ENCODE results near the gene DRD2.

DRD2 gene

GRCh38 chr11:113446112-113446511 lies 29.1 kb downstream of the DRD2 start:
- no peak for DNase-seq (ENCODE audit: low read depth in 2 of 2, low spot score in 1 of 2)

GRCh38 chr11:113444502-113445123 lies 30.6 kb downstream of the DRD2 start:
- no peak for DNase-seq (ENCODE audit: low read depth in 2 of 2, low spot score in 1 of 2)

- no peak for DNase-seq (ENCODE audit: low read depth in 2 of 2, low spot score in 1 of 2)
These were observed 34.4 kb downstream of the DRD2 start for GRCh38 chr11:113440816-113441215.

- DNase-seq (ENCODE audit: low read depth in 2 of 2, low spot score in 1 of 2), result no peak
These were observed 38.4 kb downstream of the DRD2 start for GRCh38 chr11:113436672-113437252.

DNA sequence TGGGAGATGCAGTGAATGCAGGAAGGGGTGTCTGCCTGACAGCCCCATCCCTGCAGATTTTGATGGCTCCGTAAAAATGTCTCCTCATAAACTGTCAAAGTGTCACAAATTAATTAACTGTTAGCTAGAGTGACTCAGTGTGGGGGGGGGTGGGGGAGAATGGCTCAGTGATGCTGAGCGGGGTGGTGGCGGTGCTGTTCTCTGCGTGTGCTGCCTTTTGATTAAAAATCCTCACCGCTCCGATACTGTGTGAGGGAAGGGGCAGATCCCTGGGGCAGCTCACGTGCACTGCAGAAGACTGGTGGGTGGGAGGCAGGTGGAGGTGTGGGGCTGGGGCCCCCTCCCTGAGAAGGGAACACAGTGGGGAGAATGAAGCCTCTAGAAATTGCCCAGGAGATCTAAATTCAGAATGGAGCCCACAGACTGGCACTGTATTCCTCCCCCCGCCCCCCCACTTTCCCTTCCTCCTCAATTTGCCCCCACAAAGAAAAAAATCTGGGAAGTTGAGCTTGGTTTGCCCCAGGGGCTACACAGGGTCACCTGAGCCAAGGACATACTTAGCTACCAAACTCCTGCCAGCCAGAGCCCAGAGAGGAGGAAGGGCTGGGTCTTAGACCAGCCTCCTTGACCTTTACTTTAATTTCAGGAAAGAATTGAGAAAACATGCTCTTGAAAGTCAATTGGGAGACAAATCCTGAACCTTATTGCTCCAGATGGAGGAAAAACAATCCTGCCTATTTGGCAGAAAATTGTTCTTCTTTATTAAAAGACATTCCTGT lies 39.8 kb downstream of the DRD2 start:
- no peak for DNase-seq (ENCODE audit: low read depth in 2 of 2, low spot score in 1 of 2)

- DNase-seq (ENCODE audit: low read depth in 2 of 2, low spot score in 1 of 2), result no peak
These were observed 43.5 kb downstream of the DRD2 start for GRCh38 chr11:113431746-113432145.

- DNase-seq (ENCODE audit: low read depth in 2 of 2, low spot score in 1 of 2), result no peak
These were observed 48.5 kb downstream of the DRD2 start for GRCh38 chr11:113426686-113427085.

DNA sequence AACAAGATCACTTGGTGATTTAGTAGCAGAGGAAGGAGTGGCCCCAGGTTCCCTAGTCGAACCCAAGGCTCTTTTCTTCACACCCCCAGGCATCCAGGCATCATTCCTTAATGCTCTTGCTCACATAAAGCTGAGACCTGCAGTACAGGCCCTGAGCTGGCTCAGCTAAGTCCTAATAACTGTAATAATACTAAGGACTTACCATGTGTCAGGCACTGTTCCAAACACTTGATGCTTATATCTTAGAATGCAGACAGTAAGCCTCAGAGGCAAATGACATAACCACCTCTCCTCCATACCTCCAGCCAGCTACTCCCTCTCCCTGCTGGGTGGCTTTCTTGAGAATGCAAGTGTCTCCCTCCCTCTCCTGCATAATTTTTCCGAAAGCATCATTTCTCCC lies 54.4 kb downstream of the DRD2 start:
- DNase-seq (ENCODE audit: low read depth in 2 of 2, low spot score in 1 of 2), result no peak

- no peak for DNase-seq (ENCODE audit: low read depth in 2 of 2, low spot score in 1 of 2)
These were observed 55.7 kb downstream of the DRD2 start for GRCh38 chr11:113419454-113420003.

GRCh38 chr11:113417428-113417827 lies 57.8 kb downstream of the DRD2 start:
- no peak for DNase-seq (ENCODE audit: low read depth in 2 of 2, low spot score in 1 of 2)

GRCh38 chr11:113415343-113415742 lies 59.9 kb downstream of the DRD2 start:
- DNase-seq (ENCODE audit: low read depth in 2 of 2, low spot score in 1 of 2), result no peak

- no peak for DNase-seq (ENCODE audit: low read depth in 2 of 2, low spot score in 1 of 2)
These were observed 62.5 kb downstream of the DRD2 start for GRCh38 chr11:113412675-113413074.

- no peak for DNase-seq (ENCODE audit: low read depth in 2 of 2, low spot score in 1 of 2)
These were observed 63.7 kb downstream of the DRD2 start for GRCh38 chr11:113411536-113411935.

- DNase-seq (ENCODE audit: low read depth in 2 of 2, low spot score in 1 of 2), result no peak
These were observed 64.6 kb downstream of the DRD2 start for GRCh38 chr11:113410414-113411135.

DNA sequence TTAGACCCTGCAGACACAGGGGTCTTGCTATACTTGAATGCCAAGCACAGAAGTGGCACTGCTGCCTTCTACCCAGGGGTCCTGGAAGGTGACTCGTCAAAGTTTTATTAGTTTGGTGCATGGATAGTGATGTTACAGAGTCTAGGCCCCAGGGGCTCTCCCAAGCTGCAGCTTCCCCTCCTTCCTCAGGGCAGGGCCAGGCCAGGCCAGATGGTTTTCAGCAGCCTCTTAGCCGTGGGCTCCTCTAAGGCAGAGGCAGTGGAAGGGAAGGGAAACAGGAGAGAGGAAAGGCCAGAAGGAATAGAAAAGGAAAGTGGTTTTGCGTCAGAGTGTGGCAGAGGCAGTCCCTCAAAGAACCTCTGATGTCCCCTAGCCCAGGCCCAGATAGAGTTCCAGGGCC lies 65.7 kb downstream of the DRD2 start:
- no peak for DNase-seq (ENCODE audit: low read depth in 2 of 2, low spot score in 1 of 2)

DNA sequence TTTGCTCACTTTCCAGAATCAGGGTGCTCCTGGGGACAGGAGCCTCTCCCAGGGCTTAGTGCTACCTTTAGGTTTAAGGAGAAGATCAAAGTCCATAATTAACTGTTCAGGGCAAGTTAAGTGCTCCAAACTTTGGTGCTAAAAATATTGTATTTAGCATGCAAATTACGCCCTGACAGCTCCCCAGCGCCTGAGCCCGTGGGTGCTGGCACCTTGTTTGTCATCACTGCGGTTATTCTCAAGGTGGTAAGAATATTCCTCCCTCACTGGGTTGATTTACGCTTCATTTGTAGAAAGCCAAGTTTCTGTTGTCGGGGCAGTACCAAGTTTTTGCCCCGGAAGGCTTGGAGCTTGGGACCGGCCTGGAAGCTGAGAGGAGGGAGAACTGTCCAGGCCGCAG lies 66.3 kb downstream of the DRD2 start:
- no peak for DNase-seq (ENCODE audit: low read depth in 2 of 2, low spot score in 1 of 2)

DNA sequence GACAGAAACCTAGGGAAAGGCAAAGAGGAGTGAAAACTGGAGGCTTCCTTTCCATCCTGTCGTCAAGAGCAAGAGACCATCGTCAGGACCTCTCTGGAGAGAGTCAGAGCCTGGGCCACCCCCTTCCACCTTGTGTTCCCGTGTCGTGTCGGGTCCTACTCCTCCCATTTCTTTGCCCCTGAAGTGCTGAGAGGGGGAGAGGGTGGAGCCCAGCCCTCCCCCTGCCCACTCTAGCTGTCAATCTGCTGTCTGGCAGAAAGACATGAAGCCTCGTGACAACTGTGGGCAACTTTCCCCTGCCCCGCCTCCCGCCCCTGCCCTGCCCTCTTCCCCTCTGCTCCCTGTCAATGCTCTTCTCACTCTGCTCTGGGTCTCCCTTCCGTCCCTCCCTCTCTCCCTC lies 67.0 kb downstream of the DRD2 start:
- DNase-seq (ENCODE audit: low read depth in 2 of 2, low spot score in 1 of 2), result no peak

DNA sequence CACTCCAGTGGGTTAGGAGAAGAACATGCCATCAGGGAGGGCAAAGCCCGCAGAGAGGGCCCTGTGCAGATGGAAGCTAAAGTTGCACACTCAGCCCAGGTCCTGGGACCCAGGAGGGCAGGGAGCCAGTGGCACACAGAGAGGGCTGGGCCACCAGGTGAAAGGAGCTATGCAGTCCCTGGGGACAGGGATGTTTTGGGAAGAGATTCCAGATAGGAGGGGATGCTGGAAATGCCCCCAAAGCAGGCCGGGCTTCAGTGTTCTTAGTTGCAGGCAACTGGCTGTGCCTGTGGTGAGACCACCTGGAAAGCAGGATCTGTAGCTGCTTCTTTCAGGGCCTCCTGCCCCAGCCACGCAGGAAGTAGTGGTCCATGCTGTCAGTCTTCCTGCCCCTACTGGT lies 68.0 kb downstream of the DRD2 start:
- DNase-seq (ENCODE audit: low read depth in 2 of 2, low spot score in 1 of 2), result no peak

DNA sequence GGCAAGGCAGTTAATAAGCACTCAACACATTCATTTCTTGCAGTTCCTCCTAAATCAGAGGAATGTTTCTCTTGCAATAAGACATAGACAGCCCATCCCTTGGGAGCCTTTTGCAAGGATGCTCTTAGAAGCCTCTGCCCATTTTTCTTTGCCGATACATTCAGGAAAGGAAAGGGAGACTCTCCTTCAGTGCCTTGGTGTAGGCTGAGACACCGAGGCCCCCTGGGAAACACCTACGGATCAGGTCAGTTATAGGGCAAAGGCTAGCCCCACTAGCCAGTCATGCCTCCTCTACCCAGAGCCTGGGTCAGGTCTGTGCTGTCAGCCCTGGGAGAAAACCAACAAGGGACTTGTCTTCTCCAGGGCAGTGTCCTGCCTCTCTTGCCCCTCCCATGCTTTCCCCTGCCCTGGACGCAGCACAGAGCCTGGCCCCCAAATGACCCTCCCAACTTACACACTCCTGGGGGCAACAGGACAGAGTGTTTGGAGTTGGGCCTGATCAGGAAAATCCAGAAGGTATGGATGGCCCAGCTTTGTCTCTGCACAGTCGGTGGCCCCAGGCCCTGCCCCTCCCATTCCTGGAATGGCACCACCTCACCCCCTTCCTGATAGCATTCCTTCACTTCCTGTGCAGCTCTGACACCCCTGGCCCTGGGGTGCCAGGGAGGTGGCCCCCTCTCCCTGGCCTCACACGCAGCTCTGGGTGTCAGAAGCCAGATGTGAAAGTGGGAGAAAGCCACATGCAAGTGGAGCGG lies 69.3 kb downstream of the DRD2 start:
- no peak for DNase-seq (ENCODE audit: low read depth in 2 of 2, low spot score in 1 of 2)

- no peak for DNase-seq (ENCODE audit: low read depth in 2 of 2, low spot score in 1 of 2)
These were observed 70.3 kb downstream of the DRD2 start for GRCh38 chr11:113404859-113405430.

DNA sequence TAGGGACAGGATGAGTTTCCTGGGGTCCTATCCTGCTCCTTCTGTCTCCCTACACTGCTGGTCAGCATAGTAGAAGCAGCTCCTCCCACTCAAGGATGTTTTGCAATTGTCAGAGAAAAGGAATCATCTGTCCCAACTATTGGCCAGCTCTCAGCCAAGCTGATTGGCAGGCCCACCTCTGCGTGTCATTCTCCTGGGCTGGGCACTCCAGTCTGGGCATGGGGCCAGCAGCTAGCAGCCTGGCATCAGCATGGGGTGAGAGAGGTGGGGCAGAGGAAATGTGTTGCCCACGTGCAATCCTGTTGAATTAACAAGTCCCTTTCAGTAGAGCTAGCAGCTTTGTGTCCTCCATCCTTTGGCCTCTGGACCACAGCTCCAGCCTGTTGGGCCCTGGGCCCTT lies 73.5 kb downstream of the DRD2 start:
- DNase-seq (ENCODE audit: low read depth in 2 of 2, low spot score in 1 of 2), result no peak
